ENCODE results near the gene CCDC17.

The CCDC17 gene

DNA sequence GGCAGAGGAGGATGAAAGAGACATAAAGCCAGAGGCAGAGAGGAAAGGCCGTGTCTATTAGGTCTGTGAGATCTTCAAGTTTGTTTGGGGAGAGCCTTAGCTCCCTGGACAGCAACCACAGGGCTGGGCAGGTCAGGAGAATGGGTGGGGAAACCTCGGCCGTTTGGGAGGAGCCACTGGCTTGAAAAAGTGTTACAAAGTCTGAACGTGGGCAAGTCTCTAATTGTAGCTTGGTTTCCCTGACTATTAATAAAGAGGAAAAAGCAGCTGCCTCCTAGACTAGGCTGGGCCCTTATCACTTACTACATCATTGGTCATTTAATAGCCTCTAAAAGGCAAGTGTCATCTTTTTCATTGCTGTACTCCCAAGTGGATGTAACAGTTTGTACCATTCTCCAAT is at the start of gene CCDC17:
Gene CCDC17, minus strand, starts transcription at position 83 of the 400 bp plus-strand sequence. CDS start 145 bp downstream, outside the sequence.
- TF ChIP-seq, protein P1, sequence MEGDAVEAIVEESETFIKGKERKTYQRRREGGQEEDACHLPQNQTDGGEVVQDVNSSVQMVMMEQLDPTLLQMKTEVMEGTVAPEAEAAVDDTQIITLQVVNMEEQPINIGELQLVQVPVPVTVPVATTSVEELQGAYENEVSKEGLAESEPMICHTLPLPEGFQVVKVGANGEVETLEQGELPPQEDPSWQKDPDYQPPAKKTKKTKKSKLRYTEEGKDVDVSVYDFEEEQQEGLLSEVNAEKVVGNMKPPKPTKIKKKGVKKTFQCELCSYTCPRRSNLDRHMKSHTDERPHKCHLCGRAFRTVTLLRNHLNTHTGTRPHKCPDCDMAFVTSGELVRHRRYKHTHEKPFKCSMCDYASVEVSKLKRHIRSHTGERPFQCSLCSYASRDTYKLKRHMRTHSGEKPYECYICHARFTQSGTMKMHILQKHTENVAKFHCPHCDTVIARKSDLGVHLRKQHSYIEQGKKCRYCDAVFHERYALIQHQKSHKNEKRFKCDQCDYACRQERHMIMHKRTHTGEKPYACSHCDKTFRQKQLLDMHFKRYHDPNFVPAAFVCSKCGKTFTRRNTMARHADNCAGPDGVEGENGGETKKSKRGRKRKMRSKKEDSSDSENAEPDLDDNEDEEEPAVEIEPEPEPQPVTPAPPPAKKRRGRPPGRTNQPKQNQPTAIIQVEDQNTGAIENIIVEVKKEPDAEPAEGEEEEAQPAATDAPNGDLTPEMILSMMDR (conservative IDR thresholded peaks at IDR 0.05; ENCODE audit: control insufficient read depth, insufficient read depth, low read depth, low read length), result no peak
- H3K4me3 ChIP-seq (ENCODE audit: control insufficient read depth, low read depth, low read length), result peak within 1 kb of the TSS; percentile 12
- DNase-seq (ENCODE audit: low read depth), result peak; percentile 26

DNA sequence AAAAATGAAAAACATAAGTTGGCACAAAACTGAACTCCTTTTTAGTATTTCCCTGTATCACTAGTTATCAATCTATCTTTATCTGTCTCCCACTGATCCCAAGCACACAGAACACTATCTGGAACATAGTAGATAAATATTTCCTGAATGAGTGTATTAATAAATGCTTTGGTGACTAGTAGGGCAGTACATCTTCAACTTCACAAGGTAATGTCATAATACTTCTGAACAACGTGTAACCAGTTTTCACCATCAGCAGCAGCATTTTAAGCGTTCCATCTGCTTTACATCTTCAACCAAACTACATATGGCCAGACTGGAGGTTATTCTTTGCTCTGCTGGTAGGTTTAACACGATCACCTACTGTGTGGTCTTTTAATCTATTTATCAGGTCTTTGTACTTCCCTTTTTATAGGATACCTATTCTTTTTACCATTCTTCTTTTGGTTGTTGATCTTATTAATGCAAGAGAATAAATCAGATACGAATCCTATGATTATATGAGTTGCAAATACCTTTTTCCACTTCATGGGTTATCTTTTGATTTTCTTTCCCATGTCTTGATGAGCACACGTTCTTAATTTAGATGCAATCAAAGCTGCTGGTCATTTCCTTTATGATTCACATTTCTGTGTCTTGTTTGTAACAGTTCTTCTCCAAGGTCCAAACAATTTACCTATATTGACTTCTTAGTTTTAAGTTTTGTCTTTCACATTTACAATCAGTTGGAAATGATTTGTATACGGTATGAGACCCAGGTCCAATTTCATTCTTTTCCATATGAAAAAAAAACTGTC is 46.2 kb upstream of the CCDC17 start:
- peak; percentile 63 for DNase-seq (ENCODE audit: low read depth)
- no peak overlapping the region for H3K4me3 ChIP-seq (ENCODE audit: control insufficient read depth, low read depth, low read length)
- TF ChIP-seq, protein P1 (conservative IDR thresholded peaks at IDR 0.05; ENCODE audit: control insufficient read depth, insufficient read depth, low read depth, low read length), result no peak

DNA sequence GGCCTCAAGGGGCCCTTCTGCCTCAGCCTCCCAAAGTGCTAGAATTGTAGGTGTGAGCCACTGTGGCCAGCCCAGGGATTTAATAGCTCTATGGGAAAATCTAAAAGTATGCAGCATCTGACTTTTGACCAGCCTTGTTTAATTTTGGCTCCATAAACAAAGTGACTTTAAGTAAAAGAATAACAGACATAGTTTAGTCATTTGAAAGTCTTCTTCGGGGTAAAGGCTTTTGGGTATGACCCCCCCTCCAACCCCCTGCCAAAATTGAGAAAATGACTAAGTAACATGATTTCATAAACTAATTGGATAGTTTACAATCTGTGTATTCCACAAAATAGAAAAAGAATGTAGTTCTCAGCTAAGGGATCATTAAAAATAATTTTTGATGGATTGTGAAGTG is 45.5 kb upstream of the CCDC17 start:
- TF ChIP-seq, protein P1 (conservative IDR thresholded peaks at IDR 0.05; ENCODE audit: control insufficient read depth, insufficient read depth, low read depth, low read length), result no peak
- no peak overlapping the region for H3K4me3 ChIP-seq (ENCODE audit: control insufficient read depth, low read depth, low read length)
- peak; percentile 34 for DNase-seq (ENCODE audit: low read depth)

DNA sequence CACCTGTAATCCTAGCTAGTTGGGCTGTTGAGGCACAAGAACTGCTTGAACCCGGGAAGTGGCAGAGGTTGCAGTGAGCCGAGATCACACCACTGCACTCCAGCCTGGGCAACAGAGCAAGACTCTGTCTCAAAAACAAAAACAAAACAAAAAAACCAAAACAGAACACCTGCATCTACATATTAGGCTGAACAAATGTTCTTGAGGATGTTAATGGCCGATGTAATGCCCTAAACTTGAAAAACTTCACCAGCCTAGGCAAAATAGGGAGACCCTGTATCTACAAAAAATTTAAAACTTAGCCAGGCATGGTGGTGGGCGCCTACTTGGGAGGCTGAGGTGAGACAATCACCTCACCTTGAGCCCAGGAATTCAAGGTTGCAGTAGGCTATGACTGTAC is 44.7 kb upstream of the CCDC17 start:
- DNase-seq (ENCODE audit: low read depth), result no peak
- TF ChIP-seq, protein P1 (conservative IDR thresholded peaks at IDR 0.05; ENCODE audit: control insufficient read depth, insufficient read depth, low read depth, low read length), result no peak
- no peak overlapping the region for H3K4me3 ChIP-seq (ENCODE audit: control insufficient read depth, low read depth, low read length)

DNA sequence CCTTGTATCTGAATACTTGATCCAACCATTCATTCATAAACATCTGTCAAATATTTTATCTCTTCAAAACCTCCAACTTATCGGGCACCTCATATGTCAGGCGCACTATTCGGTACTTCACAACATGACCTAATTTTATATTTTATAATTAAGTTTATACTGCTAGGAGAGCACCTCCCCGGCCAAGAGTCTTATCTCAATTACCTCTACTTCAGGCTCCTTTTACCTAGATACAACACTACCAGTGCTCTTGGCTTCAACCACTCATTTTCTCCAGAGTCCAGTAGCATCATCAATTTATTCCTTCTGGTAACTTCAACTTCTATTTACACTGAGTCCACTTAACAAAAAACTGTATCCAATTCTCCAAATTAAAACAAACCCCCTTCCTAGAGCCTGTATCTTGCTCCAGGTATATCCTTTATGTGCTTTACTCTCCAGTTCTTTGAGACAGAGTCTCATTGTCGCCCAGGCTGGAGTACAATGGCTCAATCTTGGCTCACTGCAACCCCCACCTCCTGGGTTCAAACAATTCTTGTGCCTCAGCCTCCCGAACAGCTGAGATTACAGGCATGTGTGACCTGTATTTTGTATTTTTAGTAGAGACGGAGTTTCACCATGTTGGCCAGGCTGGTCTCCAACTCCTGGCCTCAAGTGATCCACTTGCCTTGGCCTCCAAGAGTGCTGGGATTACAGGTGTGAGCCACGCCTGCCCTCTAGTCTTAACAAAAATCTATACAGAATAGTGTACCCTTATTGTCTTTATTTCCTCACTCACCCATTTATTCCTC is 43.7 kb upstream of the CCDC17 start:
- no peak for DNase-seq (ENCODE audit: low read depth)
- TF ChIP-seq, protein P1 (conservative IDR thresholded peaks at IDR 0.05; ENCODE audit: control insufficient read depth, insufficient read depth, low read depth, low read length), result no peak
- no peak overlapping the region for H3K4me3 ChIP-seq (ENCODE audit: control insufficient read depth, low read depth, low read length)

DNA sequence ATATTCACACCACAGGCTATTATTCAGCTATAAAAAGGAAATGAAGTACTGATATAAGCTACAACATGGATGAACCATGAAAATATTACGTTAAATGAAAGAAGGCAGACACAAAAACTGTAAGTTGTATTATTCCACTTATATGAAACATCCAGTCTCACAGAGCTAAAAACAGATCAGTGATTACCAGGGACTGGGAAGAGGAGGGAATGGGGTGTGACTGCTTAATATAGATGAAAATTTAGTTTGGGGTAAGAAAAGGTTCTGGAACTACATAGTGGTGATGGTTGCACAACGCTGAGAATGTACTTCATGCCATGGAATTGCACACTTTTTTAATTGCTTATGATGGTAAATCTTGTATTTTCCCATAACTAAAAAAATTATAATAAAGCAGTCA is 43.0 kb upstream of the CCDC17 start:
- no peak for DNase-seq (ENCODE audit: low read depth)
- H3K4me3 ChIP-seq (ENCODE audit: control insufficient read depth, low read depth, low read length), result no peak overlapping the region
- TF ChIP-seq, protein P1 (conservative IDR thresholded peaks at IDR 0.05; ENCODE audit: control insufficient read depth, insufficient read depth, low read depth, low read length), result no peak
